Gastrocnemius medialis (tissue), 4 donors: ENCODE results near the gene HOXC11.

Source experiments
- CTCF ChIP-seq, 5 experiments: fragments of 450-650 bp in 3 of 5; fragments of 200-600 bp in 2 of 5; sonication (generic) in 2 of 5; IDR thresholded peaks in 4 of 5; conservative IDR thresholded peaks in 1 of 5; 1 replicate in 4 of 5; 2 replicates in 1 of 5; pipeline ENCODE4 v1.5.1; 2016 to 2019; ENCODE audit warnings: antibody characterized with exemption in 5 of 5, mild to moderate bottlenecking in 3 of 5, moderate library complexity in 3 of 5
- POLR2A ChIP-seq, 2 donors: fragments of 450-650 bp; IDR thresholded peaks; one replicate each; pipeline ENCODE4 v1.6.1; 2017; ENCODE audit warnings: antibody characterized with exemption in 2 of 2, mild to moderate bottlenecking in 2 of 2, moderate library complexity in 2 of 2

GRCh38 chr12:53955776-53956250, 17.1 kb upstream of the HOXC11 start:
- TF ChIP-seq CTCF (IDR thresholded peaks at IDR 0.05 in 4 of 5, conservative IDR thresholded peaks at IDR 0.05 in 1 of 5) (no peak), POLR2A (IDR thresholded peaks at IDR 0.05) (no peak)
